Keratinocyte (primary cell): ENCODE measurements around the gene SMAD3.

Experiments
- CTCF ChIP-seq, 3 experiments: IDR thresholded peaks in 1 of 3; conservative IDR thresholded peaks in 1 of 3; optimal IDR thresholded peaks in 1 of 3; 2 replicates in 2 of 3; 3 replicates in 1 of 3; pipeline versions ENCODE3 to v1.5.1; 2011; ENCODE audit warnings: low read length in 3 of 3, mild to moderate bottlenecking in 3 of 3, moderate library complexity in 2 of 3, control low read depth in 1 of 3, inconsistent platforms in 1 of 3; ENCODE audit not compliant: insufficient read depth in 2 of 3; ENCODE audit errors: extremely low read depth in 1 of 3
- EZH2 ChIP-seq: IDR thresholded peaks from one replicate; pipeline ENCODE4 v1.6.1; 2012; ENCODE audit warnings: inconsistent platforms, mild to moderate bottlenecking, low read length, moderate library complexity

GRCh38 chr15:67174864-67175573 is 109.6 kb downstream of the SMAD3 start:
- peak in 1 of 3 experiments; percentile 5 for TF ChIP-seq CTCF (optimal IDR thresholded peaks at IDR 0.05 in 1 of 3, IDR thresholded peaks at IDR 0.05 in 1 of 3, conservative IDR thresholded peaks at IDR 0.05 in 1 of 3; ENCODE audit: extremely low read depth in 1 of 3, insufficient read depth in 2 of 3, low read length in 3 of 3)
- TF ChIP-seq EZH2: no peak
